Stimulated activated CD8-positive, alpha-beta memory T cell treated with anti-CD3 and anti-CD28 coated beads, Interleukin-12 subunit alpha, Interleukin-12 subunit beta, amount 100 ng/mL, for 24 hours (primary cell): Measurements from ENCODE around the gene LBP.
"Not testable (repeated sequence)": the region's sequence is repeated elsewhere in the genome, so short reads cannot be mapped to it uniquely, and the experiment has no call there.

ENCODE experiments used
- DNase-seq: peaks from one replicate; pipeline ENCODE4 v3.0.0-alpha.2; 2020; ENCODE audit errors: extremely low read depth

LBP gene

DNA sequence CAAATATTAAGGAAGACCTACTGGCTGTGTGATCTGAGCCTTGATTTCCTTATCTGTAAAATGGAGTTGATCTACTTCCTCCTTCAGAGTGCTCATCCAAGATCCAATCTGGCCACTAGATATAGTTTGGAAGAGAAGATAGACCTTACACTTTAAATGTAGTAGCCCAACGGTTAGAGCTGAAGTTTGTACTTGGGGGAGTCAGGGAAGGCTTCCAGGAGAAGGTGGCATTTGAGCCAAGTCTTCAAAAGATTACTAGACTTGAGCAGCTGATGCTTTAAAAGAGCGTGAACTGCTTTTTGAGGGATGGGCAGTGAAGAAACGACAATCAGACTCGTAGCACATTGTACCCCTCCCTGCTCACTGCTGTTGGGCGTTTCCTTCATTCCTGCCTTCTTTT, 3.6 kb downstream of the LBP start:
- no peak for DNase-seq

DNA sequence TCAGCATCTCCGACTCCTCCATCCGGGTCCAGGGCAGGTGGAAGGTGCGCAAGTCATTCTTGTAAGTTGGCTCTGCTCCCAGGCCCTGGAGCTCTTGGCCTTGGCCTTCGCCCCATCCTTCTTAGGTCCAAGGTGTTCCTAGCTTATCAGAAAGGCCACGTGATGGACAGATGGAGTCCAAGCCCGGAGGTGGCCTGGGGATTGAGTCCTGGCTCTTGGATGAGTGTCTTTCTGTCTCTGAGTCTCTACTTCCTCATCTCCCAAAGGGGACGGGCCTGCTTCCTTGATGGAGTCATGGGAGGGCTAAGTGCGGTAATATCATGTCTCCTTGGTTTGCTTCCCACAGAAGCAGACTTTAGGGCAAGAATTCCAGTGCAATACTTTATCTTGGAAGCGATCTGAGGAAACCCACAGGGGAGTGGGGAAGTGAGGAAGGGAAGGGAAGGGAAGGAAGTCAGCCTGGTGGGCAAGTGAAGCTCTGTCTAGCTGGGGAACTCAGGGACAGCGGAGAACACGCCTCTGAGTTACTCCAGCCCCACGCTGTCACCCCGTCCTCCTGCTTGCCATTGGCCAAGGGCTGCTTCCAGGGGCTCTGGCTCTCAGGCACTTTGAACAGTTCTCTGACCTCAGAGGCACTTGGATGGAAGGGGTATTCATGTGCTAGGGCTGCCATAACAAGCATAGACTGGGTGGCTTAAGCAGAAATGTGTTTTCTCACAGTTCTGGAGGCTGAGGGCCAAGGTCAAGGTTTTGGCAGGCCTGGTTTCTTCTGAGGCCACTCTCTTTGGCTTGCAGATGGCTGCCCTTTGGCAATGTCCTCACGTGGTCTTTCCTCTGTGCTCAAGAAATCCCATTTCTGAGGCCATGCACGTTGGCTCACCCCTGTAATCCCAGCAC, 4.8 kb downstream of the LBP start:
- no peak for DNase-seq

DNA sequence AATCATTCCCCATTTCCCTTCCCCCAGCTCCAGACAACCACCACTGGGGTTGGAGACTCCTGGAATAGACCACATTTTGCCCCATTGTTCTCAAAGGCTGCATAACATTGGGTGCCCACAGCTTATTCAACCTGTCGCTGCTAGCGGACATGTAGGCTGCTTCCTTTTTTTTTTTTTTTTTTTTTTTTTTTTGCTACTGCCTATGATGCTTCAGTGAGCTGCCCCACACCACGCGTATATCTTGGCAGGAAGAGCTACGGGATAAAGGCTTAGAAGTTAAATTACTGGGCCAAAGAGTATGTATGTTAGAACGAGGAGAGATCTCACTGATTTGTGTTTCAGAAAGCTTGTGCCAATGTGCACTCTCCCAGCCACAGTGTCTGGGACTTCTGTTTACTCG, 7.0 kb downstream of the LBP start:
- DNase-seq: no peak

DNA sequence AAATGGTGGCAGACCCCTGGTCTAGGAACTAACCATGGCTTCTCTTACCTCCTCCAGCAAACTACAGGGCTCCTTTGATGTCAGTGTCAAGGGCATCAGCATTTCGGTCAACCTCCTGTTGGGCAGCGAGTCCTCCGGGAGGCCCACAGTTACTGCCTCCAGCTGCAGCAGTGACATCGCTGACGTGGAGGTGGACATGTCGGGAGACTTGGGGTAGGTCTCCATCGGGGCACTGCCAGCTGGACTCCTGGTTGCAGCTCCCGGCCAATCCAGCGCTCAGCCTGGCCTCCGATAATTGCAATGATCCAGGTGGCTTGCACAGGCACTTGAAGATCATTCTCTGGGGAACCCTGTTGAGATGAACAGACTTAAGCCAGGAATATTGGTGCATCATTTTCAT, 7.9 kb downstream of the LBP start:
- no peak for DNase-seq

DNA sequence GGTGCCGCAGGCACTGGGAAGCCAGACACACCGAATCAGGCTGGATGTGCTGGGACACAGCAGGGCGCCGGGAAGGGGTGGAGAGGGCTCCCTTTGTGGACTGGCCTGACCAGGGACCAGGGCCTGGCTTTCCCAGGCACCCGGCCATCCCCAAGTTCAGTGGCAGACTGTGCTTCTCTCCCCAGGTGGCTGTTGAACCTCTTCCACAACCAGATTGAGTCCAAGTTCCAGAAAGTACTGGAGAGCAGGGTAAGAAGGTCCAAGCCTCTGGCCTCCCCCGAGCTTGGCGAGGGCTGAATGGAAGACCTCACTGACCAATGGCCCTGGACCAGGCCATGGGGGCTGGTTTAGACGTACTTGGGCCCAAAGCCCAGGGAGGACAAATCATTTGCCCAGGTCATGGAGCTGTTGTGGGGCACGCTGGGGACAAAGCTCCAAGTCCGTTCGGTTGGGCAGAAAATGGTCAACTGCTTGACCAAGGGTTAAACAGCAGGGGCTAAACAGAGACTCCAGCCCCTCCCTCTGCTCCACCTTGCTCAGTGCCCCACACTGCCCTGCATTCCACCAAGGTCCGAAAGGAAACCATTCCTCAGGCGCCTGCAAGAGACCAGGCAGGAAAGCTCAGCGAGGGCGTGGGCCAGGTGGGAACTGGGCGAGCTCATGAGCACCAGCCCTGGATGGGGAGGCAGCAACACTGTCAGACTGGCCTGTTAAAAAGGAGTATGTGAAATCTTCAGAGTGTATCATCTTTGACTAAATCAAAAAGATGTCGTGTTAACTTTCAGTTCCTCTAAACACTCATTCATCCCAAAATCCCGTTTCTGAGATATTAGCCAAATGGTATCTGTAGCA, 9.1 kb downstream of the LBP start:
- DNase-seq: no peak

DNA sequence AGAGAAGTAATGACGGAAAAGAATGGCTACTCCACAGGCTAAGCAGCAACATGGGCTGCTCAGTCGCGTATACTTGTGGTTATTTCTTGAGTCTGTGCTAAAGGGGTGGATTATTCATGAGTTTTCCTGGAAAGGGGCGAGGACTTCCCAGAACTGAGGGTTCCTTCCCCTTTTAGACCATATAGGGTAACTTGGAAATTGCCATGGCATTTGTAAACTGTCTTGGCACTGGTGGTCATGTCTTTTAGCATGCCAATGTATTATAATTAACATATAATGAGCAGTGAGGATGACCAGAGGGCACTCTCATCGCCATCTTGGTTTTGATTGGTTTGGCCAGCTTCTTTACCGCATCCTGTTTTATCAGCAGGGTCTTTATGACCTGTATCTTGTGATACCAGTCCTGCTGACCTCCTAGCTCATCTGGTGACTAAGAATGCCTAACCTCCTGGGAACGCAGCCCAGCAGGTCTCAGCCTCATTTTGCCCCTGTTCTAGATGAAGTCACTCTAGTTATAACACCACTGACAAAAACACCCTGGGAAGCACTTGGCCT, 11.4 kb downstream of the LBP start:
- DNase-seq: no peak

DNA sequence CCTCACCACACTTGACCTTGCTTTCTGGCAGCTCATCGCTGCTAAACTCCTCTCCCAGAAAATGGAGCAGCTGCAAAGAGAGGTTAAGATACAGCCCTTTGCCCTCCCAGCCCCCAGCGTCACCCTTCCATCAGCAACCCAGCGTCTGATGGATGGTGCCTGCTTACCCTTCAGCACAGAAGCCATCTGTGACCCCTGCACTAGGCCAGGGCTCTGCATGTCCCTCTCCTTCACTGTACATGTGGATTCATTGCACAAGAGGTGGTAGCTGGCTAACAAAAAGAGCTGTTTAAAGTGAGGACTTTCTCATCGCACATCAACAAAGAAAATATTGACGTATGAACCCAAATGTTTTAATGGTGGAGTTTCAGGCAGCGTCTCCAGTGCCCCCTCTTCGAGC, 12.3 kb downstream of the LBP start:
- no peak for DNase-seq

DNA sequence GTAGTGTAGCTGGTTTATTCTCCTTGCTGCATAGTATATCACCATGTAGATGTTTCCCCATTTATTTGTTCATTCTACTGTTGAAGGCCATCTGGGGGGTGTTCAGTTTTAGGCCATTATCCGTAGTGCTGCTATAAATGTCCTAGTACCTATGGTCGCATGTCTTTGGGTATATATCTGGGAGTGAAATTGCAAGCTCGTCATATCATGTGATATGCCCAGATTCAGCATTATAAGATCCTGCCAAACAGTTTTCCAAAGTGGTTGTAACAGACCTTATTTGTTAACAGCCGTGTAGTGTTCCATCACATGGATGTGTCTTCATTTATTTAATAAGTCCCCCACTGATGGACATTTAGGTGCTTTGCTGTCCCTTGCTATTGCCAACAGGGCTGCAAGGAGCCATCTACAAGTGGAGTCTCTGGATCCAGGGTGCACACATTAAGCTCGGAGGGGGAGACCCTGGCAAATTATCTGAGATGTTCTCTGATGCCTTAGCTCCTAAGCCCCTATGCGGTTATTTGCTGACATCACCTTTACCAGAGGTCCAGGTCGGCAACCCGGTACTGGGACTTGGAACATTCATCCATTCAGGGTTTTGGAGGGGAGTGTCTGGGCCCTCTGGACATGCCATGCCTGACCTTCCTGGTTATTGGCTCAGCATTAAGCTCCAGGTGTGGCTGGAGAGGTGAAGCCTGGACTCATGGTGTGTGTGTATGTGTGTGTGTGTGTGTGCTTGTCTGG, 16.9 kb downstream of the LBP start:
- no peak for DNase-seq

DNA sequence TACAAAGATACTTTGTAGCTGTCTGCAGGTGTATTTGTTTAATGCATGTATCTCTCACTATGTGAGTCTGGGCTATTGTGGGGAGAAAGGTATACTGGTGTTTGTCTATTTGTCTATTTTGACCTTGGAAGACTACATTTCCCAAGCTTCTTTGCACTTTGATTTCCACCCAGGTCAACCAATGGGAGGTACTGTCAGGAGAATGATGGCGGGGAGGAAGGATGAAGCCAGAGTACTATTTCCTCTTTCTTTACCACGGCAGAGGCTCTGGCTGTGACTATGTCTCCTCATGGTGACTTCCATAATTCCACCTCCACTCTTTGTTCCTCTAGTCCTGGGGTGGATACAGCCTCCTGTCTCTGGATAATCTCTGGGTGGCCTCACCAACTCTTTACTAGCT, 23.1 kb downstream of the LBP start:
- no peak for DNase-seq

DNA sequence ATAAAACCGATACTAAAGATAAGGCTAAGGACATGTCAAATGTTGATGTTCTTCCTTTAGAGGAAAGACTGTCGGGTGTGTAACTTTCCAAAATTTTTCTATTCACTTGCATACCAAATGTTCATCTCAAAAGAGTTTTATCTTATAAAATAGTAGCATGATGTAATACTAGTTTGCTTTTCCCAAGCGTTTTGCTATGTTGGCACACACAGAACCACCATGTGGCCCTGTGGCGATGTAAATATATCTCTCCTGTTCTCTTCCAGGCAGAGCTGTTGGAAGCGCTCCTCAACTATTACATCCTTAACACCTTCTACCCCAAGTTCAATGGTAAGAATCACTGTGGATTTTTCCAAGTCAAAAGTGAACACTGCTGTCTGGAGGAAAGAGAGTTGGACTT, 26.5 kb downstream of the LBP start:
- DNase-seq: no peak

DNA sequence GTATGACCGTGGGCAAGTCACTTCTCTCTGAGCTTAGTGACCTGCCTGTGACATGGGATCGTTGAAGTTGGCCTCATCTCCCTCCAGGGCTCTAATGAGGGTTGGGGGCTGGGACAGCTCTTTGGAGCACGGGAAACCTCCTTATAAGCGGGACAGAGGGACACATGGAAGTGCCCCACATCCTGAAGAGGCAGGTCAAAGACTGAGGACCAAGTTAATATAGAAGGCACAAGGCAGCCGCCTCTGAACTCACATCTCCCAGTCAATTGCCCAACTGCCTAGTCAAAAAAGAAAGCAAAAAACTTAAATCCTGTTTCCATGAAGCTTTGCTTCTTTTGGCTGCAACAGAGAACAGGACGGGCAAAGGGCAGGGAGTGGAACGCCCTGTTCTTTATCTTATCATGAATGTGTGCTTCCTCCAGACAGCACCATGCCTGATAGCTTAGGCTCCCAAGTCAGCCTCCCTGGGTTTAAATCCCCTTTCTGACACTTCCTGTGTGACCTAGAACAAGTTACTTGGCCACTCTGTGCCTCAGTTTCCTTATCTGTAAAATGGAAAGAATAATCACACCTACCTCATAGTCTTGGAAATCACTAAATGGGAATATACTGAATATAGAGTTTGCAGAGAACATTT, 27.1 kb downstream of the LBP start:
- no peak for DNase-seq

DNA sequence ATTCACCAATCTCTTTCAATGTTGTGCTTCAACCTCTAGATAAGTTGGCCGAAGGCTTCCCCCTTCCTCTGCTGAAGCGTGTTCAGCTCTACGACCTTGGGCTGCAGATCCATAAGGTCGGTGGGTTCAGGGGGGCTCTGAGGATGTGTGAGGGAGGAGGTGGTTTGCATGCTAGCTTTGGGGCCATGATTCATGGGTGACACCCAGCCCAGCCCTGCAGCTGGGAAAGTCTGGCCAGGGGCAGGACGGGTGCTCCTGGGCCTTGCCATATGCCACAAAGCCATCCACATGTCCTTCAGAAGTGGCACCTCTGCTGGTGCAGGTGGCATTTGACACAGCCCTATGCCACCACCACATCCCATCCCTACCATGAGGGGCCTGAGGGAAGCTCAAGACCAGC, 27.6 kb downstream of the LBP start:
- DNase-seq: no peak

DNA sequence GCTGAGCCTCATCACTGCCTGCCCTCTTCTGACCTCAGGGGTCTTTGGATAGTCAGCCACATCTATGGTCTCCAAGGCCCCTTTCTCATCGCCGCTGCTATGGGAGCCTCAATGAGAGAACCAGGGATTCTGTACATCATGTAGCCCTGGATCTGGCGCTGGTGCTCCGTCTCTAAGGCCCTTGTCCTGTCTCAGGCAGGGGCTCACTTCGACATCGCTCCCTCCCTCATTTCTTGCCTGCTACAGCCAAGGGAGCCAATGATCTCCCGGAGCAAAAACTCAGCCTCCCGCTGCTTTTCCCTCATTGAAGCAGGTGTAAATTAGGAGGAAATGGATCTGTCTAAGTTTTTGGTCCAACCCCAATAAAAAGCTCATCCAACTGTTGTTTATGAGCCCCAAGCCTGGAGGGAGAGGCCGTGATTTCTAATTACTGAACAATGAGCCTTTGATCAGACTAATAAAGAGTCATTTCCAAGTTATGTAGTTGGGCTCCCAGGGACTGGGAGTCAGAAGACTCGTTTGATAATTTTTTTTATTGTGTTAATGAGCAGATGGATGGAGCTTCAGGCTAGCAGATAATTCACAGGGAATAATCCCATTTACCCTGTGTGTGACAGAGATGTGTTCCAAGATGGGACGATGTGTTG, 30.9 kb downstream of the LBP start:
- no peak for DNase-seq

DNA sequence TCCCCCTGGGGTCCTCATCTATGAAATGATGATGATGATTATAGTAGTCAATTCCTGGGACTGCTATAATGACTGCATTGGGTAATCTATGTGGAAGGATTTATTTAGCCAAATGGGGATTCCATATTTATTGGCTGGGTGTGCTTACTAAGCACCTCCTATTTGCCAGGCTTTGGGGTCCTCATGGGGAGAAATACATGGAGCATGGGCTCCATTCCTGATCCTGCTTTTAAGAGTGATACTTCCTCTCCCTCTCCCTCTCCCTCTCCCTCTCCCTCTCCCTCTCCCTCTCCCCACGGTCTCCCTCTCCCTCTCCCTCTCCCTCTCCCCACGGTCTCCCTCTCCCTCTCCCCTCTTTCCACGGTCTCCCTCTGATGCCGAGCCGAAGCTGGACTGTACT, 31.6 kb downstream of the LBP start:
- not testable (repeated sequence) for DNase-seq

DNA sequence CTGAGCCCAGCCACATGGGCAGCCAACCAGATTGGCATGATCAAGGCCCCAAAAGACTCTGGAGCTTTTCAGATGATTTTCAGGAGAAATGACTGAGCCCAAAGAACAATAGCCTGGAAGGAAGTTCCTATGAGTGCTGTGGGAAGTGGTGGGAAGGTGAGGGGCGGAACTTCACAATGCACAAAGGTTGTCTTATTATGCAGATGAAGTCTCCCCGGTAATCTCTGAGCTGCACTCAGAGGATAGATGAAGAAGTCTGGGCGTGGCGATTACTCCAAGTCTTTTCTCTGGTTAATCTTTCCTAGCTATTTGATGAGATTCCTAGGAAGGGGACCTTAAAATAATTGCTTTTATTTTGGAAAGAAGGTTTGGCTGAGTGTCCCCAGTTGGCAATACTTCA, 36.9 kb downstream of the LBP start:
- DNase-seq: no peak

DNA sequence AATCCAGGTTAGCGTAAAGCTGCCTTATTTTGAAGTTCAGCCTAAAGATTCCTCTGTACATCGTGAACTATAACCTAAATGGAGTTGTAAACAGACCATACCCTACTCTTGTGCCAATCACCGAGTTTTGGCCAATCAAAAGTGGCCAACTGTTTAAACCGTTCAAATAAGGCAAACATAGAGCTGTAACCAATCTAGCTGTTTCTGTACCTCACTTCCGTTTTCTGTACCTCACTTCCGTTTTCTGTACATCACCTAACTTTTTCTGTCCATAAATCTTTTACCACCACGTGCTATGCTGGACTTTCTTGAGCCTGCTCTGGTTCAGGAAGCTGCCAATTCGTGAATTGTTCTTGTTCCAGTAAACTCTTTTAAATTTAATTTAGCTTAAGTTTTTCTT, 39.7 kb downstream of the LBP start:
- DNase-seq: no peak

DNA sequence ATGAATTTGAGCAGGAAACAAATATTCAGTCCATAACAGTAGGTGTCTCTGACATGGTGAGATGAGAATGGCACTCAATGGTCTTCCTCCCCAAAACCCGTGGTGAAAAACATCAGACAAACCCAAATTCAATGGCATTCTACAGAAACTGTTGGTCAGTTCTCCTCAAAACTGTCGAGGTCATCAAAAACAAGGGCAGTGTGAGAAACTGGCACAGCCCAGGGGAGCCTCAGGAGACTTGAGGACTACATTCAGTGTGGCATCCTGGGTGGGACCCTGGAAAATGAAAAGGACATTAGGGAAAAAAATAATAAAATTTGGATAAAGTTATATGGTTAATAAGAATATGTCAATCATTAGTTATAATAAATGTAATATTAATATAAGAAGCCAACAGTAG, 40.6 kb downstream of the LBP start:
- DNase-seq: no peak

DNA sequence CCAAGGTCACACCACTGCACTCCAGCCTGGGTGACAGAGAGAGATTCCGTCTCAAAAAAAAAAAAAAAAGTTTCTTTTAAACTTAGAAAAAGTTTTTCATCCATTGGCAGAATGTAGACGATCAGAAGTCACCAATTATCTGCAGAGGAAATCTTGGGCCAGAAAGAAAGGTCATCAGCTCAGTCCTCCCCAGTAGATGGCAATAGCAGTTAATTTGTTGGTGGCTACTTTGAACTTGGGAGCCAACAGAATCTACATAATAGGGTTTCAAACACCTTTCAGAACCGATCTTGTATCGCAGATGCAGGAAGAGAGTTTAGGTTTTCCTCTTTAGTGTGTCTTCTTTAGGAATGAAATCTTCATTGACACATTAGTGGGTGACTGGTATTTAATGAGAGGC, 41.7 kb downstream of the LBP start:
- DNase-seq: no peak

DNA sequence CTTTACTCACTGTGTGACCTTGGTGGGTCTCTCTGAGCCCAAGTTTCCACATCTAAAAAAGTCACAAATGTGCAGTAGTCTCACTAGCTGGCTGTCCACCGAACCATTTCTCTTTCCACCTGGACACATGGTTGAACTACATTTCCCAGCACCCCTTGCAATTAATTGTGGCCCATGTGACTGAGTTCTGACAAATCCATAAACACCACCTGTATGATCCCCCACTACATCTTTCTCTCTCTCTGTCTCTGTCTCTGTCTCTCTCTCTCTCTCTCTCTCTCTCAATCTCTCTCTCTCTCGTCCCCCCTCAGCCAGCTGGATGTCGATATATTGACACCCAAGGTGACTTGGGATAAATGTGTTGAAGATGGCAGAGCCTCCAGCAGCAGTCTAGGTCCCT, 46.1 kb downstream of the LBP start:
- DNase-seq: no peak

DNA sequence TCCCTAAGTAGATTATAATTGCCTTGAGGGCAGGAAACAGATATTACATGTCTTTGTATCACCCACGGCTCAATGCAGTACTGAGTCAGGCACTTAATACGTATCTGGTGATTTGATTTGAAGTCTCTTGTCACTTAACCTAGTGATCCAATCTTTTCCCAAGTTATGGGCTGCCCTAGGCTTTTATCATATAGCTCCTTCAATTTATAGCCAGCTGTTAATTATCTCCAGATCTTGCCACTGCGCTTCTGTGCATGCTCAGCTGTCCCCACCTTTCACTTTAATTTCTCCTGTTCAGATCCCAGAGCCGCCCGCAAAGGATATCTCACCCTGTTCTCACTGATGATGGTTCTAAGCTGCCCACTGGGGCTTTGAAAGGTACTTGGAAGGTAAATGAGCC, 47.0 kb downstream of the LBP start:
- no peak for DNase-seq

DNA sequence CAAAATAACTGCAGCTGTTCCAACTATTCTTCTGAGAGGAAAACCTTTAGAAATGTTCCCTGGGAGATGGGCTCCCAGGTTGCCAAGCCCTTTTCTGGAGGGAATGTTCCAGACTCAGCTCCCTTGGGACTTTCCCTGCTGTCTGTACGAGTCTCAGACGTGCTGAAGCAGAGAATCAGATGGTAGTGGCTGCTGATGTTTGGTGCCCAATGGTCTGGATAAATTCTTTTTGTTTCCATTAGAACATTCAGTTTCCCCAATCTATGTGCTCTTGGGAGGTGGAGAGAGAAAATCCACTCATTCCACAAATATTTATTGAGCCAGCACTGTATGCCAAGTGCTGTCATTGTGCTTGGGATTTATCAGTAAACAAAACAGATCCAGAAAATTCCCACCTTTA, 48.9 kb downstream of the LBP start:
- DNase-seq: no peak
